Transverse colon (tissue), 4 donors: Measurements from ENCODE around the gene PCBP2.

ENCODE experiments used
- CTCF ChIP-seq, 5 experiments: fragments of 200-600 bp in 3 of 5; fragments of 450-650 bp in 2 of 5; sonication (generic) in 3 of 5; IDR thresholded peaks; 1 replicate in 2 of 5; 2 replicates in 3 of 5; pipeline ENCODE4 v1.5.1; 2016 to 2017; ENCODE audit warnings: antibody characterized with exemption in 5 of 5, inconsistent platforms in 3 of 5, mild to moderate bottlenecking in 2 of 5, moderate library complexity in 1 of 5
- EP300 ChIP-seq: sonication (generic); formaldehyde crosslinking; IDR thresholded peaks from one replicate; pipeline ENCODE4 v1.6.1; 2017; ENCODE audit warnings: antibody characterized with exemption, low read depth
- POLR2A ChIP-seq: fragments of 450-650 bp; IDR thresholded peaks from one replicate; pipeline ENCODE4 v1.6.1; 2016; ENCODE audit warnings: antibody characterized with exemption, mild to moderate bottlenecking, moderate library complexity
- POLR2AphosphoS5 ChIP-seq, 3 donors: sonication (generic); formaldehyde crosslinking; IDR thresholded peaks; one replicate each; pipeline ENCODE4 v1.6.1; 2016; ENCODE audit warnings: antibody characterized with exemption in 3 of 3

- TF ChIP-seq POLR2A (no peak), CTCF (IDR thresholded peaks at IDR 0.05) (no peak), POLR2AphosphoS5 (IDR thresholded peaks at IDR 0.05) (peak in 1 of 3 donors; percentile 7), EP300 (no peak)
Measured at GRCh38 chr12:53482626-53483168, 30.8 kb downstream of the PCBP2 start.
